CD4-positive, alpha-beta T cell treated with Interleukin-1 beta for 1 hour (primary cell): ENCODE measurements around the gene TMEM200B.
"Not testable (repeated sequence)": the region's sequence is repeated elsewhere in the genome, so short reads cannot be mapped to it uniquely, and the experiment has no call there.

Experiments used
- DNase-seq, 2 donors: peaks; one replicate each; pipeline ENCODE4 v3.0.0-alpha.2; 2020 to 2022

The TMEM200B gene

DNA sequence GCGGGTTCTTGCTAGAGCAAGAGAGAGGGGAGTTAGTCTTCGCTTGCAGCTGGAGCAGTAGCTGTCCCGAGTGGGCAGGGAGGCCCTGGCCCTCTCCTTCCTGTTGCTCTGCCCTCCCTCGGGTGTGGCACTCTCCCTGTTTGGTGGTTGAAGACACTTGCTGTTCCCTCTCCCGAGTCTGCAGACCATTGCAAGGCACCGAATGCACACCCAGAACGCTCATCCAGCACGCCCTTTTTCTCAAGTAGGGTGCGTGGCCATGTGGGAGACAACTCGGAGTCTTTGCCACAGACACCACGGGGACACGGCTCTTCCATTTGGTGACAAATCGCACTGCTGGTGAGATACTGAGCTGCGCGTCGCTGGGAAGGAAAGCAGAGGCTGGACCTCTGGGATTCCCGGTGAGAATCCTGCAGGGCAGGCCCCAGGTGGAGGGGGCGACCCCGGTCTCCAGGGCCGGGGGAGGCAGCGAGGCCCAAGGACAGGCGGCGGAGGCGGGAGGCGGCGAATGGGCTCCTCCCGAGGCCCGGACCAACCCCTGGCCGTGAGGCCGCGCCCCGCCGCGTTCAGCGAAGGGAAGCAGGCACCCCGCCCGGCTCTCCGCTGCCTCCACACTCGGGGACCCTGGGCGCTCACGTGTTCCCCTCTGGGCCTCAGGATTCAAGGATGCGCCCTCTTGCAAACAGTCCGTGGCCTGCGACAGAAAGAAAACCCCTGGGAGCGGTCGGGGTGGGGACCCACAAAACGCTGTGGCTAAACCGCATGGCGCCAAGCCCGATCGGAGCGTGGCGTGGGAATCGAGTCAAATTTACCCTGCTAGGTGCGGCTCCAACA is 10.4 kb upstream of the TMEM200B start:
- DNase-seq: no peak

DNA sequence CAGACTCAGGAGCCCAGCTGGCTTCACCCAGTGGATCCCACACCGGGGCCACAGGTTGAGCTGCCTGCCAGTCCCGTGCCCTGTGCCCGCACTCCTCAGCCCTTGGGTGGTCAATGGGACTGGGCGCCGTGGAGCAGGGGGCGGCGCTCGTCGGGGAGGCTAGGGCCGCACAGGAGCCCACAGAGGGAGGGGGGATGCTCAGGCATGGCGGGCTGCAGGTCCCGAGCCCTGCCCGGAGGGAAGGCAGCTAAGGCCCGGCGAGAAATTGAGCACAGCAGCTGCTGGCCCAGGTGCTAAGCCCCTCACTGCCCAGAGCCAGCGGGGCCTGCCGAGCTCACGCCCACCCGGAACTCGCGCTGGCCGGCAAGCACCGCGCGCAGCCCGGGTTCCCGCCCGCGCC is 7.4 kb upstream of the TMEM200B start:
- DNase-seq: not testable (repeated sequence)

DNA sequence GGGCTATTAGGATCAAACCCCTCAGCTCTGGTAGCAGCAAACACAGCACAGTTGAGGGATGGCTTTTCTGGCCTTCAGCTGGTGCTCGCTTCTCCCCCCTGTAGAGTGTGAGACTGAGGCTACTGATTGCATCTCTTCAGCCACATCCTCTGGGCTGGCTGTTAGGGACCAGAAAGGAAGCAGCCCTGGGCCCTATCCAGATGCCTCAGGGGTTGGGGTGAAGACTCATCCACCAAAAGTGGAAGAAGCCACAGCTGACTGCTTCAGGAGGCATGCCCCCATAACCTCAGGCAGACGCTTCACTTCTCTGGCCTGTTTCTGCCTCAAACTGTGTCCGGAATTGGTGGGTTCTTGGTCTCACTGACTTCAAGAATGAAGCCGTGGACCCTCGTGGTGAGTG is 6.2 kb upstream of the TMEM200B start:
- no peak for DNase-seq

DNA sequence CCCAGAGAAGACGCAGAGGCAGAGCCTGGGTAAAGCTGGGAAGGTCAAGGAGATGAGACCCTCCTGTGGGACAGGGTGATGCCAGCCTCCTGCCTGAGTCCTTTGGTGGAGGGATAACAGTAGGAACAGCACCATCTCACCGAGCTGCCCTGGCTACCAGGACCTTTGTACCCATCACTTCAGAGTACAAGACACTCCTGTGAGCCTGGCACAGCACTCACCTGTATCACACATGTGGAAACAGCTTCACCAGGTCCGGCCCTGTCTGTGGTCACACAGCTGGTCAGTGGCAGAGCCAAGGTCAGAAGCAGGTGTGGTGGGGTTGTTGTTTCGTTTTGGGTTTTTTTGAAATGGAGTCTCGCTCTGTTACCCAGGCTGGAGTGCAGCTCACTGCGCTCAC is 5.0 kb upstream of the TMEM200B start:
- DNase-seq: no peak

DNA sequence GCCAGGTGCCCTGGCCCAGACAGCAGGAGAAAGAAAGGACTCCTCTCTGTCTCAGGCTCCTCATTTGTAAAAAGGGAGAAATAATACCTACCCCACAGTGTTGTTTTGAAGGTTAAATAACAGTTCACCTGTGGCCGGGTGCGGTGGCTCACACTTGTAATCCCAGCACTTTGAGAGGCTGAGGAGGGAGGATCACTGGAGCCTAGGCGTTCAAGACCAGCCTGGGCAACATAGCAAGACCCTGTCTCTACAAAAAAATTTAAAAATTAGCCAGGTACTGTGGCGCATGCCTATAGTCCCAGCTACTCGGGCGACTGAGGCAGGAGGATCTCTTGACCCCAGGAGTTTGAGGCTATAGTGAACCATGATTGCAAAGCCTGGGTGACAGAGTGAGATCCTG is 2.5 kb upstream of the TMEM200B start:
- no peak for DNase-seq

DNA sequence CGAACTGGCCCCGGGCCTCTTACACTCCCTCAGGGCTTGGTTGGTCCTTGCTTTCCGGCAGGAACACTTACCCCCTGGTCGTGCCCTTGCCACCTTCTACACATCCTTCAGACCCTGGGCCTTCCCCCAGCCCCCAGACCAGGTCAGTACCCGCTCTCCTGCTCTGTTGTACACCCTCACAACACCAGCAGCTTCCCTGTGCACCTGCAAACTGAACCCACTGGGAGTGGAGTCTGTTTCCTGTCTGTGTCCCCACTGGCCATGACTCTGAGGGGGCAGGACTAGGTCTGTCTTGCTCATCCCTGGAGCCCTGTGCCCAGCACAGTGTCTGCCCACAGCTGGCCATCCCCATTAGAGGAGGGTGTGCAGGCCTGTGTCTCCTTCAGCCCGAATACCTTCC is 2.1 kb upstream of the TMEM200B start:
- DNase-seq: no peak

DNA sequence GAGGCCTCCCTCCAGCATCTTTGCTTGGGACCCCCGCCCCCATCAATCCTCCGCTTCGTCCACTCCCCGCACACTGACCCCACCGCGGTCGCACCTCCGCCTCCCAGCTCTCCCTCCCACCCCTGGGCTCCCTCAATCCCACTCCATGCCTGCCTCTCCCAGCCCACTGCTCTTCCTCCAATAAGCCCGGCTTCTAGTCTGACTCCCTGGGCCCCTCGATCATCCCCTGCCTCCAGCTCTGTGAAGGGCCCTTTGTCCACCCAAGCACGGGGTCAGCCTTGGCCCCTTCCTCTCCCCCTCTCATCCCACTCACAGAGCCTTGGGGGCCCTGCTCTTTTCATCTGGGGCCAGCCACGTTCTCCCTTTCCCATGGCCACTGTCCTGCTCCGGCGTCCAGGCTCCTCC is 1.5 kb upstream of the TMEM200B start:
- no peak for DNase-seq

DNA sequence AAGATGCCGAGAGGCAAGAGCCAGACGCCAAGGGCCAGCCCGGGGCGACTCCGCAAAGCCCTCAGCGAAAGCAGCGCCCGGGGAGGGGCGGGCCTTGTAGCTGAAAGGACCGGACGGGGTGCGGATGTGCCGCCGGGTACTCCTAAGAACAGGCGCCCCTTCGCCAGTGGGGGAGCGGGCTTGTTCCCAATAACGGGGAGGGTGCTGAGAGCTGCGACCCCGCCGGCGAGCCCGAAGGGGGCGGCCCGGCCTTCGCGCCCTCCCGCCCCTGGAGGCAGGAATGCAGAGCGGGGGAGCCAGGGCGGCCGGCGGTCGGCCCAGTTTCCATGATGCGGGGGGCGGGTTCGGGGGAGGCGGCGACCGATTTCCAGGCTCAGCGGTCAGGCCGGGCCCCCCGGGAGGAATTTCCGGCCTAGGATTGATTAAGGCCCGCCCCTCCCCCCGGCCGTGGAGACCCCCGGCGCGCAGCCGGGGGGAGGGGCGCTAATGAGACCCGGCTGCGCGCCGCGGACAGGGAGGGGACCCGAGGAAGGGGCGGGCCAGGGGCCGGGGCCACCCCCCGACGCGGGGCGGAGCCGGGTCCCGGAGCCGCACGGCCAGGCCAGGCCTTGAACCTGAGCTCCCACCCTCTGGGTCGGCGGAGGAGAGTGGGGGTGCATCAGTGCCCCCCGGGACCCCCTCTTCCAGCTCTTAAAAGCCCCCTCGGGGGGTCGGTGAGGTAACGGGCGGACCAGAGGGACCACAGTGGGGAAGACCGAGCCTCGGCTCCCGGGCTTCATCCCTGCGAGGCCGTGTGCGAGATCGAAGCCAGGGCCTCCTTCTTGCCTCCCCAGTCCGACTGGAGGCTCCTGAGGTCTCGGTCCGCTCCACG is 898 bp upstream of the TMEM200B start:
- peak; percentile 22 to 45 for DNase-seq

DNA sequence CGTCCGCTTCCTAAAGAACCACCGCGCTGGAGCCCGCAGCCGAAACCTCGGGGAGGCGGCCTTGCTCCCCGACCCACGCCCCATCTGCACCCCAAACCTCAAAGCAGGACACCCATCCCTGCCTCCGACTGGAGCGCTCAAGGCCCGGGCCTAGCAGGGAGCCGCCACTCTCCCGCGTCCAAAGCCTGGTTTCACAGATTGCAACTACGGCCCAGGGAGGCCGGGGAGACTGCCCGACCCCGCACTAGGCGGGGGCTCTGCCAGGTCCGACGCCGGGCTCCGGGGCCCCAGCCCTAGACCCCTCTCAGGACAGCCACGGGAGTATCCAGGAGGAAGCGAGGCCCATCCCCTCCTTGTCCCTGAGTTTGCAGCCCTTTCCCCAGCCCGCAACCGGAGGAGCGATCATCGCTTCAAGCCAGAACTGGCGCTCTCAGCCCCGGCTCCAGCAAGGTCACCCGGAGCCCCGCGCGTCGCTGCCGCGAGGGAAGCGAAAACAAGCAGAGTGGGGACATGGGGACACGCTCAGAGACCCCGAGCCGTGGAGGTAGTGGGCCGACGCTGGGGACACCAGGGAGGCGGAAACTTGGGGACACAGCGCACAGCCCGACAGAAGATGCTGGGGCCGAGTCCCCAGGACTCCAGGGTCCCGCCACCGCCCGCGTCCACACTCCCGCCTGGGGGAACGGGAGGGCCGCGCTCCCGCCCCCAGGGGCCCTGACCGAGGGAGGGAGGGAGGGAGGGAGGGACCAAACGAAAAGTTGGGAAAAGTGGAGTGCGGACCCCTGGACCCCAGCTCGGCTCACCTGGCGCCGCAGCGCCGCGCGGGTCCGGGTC is 433 bp downstream of the TMEM200B start:
- no peak for DNase-seq

DNA sequence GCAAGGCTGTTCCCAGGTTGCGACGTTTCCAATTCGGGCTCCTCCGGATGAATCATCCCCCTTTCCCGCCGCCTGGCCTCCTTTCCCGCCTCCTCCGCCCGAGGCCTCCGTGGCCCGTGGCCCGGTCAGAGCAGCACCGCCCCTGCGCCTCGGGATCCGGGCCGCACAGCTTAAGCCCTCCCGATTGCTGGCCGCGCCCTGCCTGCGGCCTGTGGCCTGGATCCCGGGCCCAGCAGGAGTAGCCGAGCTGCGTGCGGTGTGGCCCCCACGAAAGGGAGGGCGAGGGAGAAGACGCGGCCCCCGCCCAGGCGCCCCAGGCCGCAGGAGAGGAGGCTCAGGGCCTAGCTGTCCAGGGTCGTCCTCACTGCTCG is 1.0 kb downstream of the TMEM200B start:
- DNase-seq: no peak

DNA sequence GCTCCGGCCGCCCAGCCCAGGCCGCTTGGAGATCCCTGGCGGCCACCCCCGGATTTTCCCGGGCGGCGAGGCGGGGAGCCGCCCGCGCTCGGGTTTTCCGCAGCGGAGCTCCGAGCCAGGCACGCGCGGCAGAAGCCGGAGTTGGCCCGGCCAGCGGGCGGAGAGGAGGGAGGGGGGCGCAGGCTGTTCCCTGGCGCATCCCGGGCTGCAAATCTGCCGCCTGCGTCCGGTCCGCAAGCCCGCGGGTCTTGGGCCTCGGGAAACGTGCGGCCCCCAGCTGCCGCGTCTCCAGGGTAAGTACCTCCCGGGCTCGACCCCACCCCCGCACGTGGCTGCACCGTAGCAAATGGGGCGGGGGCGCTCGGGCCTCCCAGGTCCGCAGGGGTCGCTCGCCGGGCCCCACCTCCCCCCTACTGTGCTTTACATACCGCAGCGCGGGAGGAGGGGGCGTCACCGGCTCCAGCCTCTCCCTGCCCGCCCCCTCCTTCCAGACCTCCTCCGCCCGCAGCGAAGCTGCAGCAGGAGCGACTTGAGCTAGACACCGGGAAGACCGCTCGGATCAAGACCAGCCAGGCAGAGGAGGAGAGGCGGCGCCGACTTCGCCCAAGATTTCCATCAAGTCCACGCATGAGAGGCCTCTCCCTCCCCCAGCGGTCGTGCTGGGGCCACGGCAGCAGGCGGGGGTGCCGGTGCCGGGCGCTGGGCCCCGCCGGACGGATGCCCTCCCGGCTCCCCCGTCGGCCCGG is 1.6 kb downstream of the TMEM200B start:
- DNase-seq: no peak

DNA sequence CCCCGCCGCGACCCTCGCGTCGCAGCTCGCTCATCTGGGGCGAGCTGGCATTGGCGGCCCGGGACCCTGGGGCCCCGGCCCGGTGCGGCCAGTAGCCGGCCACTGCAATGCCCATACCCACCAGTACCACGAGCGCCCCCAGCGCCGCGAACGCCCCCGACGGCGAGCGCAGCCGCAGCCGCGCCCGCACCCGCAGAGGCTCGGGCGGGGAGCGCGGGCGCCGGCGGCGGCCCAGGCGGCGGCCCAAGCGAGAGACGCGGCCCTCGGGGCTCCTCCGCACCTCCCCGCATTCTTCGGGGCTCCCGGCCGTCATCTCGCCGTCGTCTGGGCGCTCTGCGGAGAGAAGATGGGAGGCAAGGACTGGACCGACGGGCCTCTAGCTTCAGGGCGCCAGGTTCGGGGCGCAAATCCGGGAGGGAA is 2.2 kb downstream of the TMEM200B start:
- peak in 1 of 2 donors; percentile 11 for DNase-seq

DNA sequence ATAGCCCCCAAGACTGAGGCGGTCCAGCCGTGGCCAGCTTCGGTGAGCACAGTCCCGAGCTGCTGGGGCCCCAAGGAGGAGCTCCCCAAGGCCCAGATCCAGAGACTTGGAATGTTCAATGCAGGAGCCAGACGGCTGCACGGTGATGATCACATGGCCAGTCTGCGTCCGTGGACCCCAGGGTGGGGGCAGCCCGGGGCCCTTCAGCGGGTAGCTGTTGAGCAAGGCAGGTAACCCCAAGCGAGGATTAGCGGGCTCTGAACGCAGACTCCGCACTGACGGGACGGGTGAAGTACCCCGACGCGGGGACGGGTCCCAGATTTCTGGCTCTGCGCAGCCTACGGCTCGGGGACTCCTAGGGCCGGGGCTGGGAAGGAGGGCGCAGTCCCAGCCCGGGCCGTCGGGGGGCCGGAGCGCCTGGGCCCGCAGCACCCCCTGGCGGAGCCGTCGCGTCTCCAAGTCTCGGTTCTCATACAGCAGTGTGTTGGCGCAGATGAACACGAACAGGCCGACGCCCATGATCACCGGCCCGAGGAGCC is 2.7 kb downstream of the TMEM200B start:
- DNase-seq: peak; percentile 63 to 64

DNA sequence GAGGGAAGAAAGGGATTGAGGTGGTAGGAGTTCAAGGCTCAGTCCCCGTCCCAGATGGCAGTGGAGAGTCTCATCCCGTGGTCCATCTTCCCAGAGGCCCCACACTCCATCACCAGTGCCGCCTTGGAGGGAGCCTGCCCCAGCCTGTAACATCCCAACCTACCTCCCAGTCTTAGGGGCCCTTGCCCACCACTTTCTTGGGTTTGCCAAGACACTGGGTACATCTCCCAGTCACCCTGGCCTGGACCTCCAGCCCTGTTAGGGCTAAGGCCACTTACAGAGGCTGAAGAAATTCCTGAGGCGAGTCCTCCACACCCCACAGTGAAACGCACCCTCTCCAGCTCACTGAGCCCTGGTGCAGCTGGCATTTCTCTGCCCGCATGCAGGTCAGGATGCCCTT is 3.3 kb downstream of the TMEM200B start:
- no peak for DNase-seq

DNA sequence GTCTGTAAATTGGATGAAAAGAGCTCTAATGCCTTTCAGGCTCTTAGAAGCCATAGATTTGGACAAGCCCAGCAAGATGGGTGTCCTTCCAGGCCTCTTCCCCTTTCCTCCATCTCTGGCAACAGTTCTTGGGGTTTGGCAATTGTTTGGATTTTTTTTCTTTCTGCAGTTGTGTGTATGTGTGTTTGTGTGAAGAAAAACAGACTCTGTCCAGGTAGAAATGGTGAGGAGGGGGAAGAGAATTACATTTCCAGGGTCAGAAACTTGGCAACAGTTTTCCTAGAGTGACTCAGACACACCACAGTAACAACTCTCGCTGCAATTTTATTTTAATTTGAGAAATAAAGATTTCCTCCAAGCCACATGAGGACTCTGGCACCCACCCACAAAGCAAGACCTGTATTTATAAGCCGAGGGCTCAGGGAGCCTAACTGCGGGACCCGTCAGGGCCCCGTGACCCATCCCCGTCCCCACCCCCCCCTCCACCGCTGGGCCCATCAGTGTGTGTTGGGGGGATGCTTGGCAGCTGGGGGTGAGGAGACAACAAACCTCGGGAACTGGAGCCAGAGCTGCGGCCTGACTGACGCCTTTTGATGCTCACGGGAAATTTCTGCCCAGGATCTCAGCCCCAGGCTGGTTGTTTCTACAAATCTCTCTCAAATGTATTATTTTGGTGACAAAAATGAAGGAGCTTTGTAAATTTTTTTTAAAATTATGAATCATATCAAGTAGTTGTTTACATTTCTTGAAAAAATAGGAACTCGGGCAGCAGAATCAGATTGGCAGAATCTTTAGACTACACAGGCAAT is 4.4 kb downstream of the TMEM200B start:
- no peak for DNase-seq

DNA sequence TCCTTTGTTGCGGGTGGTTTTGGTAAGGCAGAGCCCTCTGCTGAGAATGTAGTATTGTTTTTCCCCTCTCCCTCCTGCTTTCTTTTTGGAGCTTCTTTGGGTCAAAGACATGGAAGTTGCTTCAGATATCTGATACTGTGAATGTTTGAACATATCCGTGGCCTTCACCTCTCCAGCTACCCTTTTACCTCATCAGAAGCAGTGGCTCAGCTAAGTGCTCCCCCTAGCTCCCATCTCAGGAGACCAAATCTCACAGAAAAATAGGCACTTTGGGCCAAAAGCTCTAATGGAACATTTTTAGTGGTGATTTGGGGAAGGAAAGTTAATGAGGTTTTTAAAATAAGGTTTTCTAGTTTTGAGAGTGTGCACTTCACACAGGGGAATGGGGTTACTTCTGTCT is 6.3 kb downstream of the TMEM200B start:
- no peak for DNase-seq

DNA sequence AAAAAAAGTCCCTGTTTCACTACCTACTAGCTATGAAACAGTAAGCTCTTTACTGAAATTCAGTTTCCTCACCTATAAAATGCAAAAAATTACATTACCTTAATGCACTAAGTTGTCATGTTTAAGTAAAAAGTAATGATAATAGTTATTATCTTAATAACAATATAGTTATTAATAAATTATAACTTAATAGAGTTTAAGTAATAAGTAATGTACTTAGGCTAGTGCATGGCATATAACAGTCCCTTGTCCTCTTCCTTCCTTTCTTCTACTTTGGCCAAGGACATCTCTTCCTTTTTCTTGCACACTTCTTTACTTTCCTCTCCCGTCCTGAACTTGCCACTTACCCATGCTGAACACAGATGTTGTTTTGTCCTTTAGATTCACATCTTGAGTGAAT is 9.0 kb downstream of the TMEM200B start:
- DNase-seq: no peak

DNA sequence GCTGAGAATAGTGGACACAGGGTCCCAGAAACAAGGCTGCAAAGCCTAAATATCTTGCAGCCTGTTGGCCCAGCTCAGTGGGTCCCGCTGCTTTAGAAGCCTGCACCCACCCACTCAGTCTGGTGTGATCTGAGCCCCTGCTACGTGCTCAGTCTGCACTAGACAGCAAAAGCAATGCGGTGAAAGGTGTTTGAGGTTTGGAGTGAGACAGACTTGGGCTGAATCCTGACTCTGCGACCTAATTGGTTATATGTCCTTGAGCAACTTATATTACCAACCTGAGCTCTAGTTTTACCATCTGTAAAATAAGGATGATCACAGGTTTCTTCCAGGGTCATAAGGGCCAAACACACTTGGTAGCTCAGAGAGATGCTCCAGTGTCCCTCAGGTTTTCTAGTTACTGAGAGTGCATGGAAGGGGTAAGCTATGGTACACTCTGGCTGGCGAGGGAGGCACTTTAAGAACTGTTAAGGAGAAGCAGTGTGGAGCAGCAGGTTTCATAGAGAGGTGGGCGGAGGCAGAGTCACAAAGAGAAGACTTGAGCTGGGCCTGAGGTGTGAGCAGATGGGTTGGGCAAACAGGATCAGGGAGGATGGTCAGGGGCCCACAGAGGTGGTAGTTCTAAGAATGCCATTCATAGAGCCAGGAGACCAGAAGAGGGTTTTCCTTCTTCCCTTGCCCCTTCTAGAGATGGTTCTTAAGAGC is 10.1 kb downstream of the TMEM200B start:
- no peak for DNase-seq

DNA sequence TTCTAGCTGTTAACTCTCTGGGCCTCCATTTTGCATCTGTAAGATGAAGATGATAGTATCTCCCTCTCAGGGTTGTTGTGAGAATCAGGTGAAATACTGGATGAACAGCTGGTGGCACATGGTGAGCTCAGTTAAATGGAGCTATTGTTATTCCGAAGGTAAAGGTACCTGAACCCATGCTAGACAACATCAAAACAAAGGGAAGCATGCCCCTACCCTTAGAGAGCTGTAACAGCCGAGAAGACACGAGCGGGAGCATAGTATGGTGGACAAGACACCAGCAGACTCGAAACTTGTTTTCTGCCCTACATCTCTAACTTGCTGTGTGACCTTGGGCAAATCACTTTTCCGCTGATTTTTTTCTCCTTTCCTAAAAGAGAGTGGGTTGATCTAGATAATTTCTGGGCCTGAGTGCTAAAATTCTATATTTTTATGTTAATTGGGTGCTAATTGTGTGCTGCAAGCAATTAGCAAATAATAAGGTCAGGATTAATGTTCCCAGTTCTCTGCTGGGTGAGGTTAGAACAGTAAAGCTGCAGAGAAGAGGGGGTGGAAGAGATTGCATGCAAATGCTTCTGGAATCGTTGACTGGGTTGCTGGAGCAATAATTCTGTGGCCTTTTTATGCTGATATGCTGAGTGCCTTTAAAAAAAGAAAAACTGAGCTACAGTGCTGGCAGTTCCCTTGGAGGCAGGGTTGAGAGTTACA is 10.8 kb downstream of the TMEM200B start:
- no peak for DNase-seq

DNA sequence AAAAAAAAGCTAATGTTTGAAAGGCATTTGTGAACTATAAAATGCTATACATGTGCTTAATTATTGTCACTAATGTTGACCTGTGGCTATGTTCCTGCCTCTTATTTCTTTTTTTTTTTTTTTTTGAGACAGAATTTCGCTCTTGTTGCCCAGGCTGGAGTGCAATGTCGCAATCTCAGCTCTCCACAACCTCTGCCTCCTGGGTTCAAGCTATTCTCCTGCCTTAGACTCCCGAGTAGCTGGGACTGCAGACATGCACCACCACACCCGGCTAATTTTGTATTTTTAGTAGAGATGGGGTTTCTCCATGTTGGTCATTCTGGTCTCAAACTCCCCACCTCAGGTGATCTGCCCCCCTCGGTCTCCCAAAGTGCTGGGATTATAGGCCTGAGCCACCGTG is 15.7 kb downstream of the TMEM200B start:
- not testable (repeated sequence) for DNase-seq
